ENCODE measurements around the gene DYNC2H1.

DYNC2H1 gene

DNA sequence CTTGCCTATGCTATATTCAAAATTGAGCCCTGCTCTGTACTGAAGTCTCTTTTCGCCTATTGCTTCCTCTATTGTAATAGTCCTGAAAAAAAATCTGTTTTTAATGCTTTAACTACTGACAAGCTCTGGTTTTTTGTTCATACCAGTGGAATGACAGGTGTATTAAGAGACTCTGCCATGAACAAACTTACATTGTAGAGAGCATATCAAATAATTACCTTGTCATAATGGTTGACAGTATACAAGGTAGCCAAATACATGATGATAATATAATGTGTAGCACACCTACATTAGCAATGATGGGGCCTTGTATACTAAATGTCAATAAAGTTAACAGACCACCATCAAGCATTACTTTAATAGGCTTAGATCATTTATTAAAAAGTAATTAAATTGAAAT lies 175.0 kb downstream of the DYNC2H1 start:
- Histone ChIP-seq H3K9ac (ENCODE audit: low read length) (no peak overlapping the region), H3K36me3 (replicated peaks; ENCODE audit: low read depth, low read length) (no peaks in the 10 kb centered on the region), H3K27me3 (ENCODE audit: low read depth, low read length) (no peaks in the 10 kb centered on the region), H3K4me1 (ENCODE audit: low read length) (no peaks in the 10 kb centered on the region), H3K4me3 (ENCODE audit: low read length) (no peak overlapping the region), H3K79me2 (ENCODE audit: low read length) (no peaks in the 10 kb centered on the region), H3K27ac (ENCODE audit: low read length) (no peak overlapping the region), H3K9me3 (ENCODE audit: insufficient read depth, low read length) (no peaks in the 10 kb centered on the region), H3K4me2 (ENCODE audit: low read length) (no peak overlapping the region), H4K20me1 (ENCODE audit: insufficient read depth, low read length) (no peaks in the 10 kb centered on the region), H2AFZ (ENCODE audit: low read depth, low read length) (no peak overlapping the region)
- TF ChIP-seq, protein P1, sequence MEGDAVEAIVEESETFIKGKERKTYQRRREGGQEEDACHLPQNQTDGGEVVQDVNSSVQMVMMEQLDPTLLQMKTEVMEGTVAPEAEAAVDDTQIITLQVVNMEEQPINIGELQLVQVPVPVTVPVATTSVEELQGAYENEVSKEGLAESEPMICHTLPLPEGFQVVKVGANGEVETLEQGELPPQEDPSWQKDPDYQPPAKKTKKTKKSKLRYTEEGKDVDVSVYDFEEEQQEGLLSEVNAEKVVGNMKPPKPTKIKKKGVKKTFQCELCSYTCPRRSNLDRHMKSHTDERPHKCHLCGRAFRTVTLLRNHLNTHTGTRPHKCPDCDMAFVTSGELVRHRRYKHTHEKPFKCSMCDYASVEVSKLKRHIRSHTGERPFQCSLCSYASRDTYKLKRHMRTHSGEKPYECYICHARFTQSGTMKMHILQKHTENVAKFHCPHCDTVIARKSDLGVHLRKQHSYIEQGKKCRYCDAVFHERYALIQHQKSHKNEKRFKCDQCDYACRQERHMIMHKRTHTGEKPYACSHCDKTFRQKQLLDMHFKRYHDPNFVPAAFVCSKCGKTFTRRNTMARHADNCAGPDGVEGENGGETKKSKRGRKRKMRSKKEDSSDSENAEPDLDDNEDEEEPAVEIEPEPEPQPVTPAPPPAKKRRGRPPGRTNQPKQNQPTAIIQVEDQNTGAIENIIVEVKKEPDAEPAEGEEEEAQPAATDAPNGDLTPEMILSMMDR (IDR thresholded peaks at IDR 0.05; ENCODE audit: low read depth, low read length), result no peak
- TF ChIP-seq EZH2phosphoT487 (IDR thresholded peaks at IDR 0.05; ENCODE audit: low read depth), result no peak

DNA sequence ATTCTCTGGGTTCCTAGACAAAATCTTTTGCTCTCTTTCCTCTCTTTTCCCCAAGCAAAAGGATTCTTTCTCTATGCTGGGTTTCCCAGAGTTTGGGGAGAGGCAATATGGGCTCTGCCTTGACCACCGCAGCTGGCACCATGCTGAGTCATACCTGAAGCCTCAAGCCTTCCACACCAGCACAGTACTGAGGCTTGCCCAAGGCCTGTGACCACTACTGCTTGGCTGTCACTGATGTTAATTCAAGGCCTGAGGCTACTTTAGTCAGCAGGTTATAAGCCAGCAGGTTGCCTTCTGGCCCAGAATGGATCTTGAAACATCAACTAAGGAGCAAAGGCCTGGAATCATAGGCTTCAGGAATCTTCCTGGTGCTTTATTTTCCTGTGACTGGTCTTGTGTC lies 185.3 kb downstream of the DYNC2H1 start:
- H3K9ac ChIP-seq (ENCODE audit: low read length), result no peak overlapping the region
- TF ChIP-seq, protein P1 (IDR thresholded peaks at IDR 0.05; ENCODE audit: low read depth, low read length), result no peak
- TF ChIP-seq EZH2phosphoT487 (IDR thresholded peaks at IDR 0.05; ENCODE audit: low read depth), result no peak
- H3K79me2 ChIP-seq (ENCODE audit: low read length), result no peaks in the 10 kb centered on the region
- H4K20me1 ChIP-seq (ENCODE audit: insufficient read depth, low read length), result no peaks in the 10 kb centered on the region
- no peak overlapping the region for H3K27ac ChIP-seq (ENCODE audit: low read length)
- H3K9me3 ChIP-seq (ENCODE audit: insufficient read depth, low read length), result no peaks in the 10 kb centered on the region
- H3K4me1 ChIP-seq (ENCODE audit: low read length), result no peaks in the 10 kb centered on the region
- no peak overlapping the region for H2AFZ ChIP-seq (ENCODE audit: low read depth, low read length)
- H3K36me3 ChIP-seq (replicated peaks; ENCODE audit: low read depth, low read length), result no peaks in the 10 kb centered on the region
- H3K27me3 ChIP-seq (ENCODE audit: low read depth, low read length), result no peaks in the 10 kb centered on the region
- H3K4me3 ChIP-seq (ENCODE audit: low read length), result no peak overlapping the region
- no peak overlapping the region for H3K4me2 ChIP-seq (ENCODE audit: low read length)

DNA sequence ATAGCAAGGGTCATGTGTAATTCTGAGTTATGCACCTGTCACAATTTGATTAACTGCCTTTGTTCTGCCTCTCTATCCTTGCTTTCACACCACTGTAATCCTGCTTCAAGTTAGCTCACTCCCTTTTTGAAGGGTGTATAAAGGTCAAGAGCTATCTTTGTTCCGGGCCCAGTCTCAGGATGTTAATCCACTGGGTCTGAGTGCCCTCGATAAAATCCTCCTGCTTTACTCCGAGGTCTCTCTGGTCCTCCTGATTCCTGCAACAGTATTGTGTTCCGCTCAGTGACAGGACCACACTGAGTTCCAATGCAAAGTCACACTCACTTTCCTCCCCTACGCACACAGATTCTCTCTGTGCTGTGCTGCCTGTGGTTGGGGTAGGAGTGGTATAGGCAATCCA lies 186.5 kb downstream of the DYNC2H1 start:
- Histone ChIP-seq H2AFZ (ENCODE audit: low read depth, low read length) (no peak overlapping the region), H3K27me3 (ENCODE audit: low read depth, low read length) (no peaks in the 10 kb centered on the region), H3K79me2 (ENCODE audit: low read length) (no peaks in the 10 kb centered on the region), H3K4me3 (ENCODE audit: low read length) (no peak overlapping the region), H3K36me3 (replicated peaks; ENCODE audit: low read depth, low read length) (no peaks in the 10 kb centered on the region), H3K4me2 (ENCODE audit: low read length) (no peak overlapping the region), H3K9me3 (ENCODE audit: insufficient read depth, low read length) (no peaks in the 10 kb centered on the region), H3K9ac (ENCODE audit: low read length) (no peak overlapping the region), H3K27ac (ENCODE audit: low read length) (no peak overlapping the region), H3K4me1 (ENCODE audit: low read length) (no peaks in the 10 kb centered on the region), H4K20me1 (ENCODE audit: insufficient read depth, low read length) (no peaks in the 10 kb centered on the region)
- TF ChIP-seq, protein P1 (IDR thresholded peaks at IDR 0.05; ENCODE audit: low read depth, low read length), result no peak
- TF ChIP-seq EZH2phosphoT487 (IDR thresholded peaks at IDR 0.05; ENCODE audit: low read depth), result no peak

DNA sequence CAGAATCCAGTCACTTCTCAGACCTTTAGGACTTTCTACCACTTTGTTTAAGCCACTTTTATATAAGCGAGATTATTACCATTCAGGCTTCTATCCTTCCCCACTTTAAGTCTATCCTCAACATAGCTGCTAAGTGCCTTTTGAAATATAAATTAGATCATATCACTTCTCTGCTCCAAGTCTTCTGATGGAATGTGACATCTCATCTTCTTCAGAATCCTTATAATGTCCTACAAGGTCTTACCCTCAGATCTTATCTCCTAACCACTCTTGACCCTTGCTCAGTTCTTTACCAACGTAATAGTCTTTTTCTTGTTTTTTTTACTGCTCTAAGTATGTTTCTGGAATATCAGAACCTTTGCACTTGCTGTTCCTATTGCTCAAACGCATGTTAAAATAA lies 188.7 kb downstream of the DYNC2H1 start:
- Histone ChIP-seq H3K9ac (ENCODE audit: low read length) (no peak overlapping the region), H3K9me3 (ENCODE audit: insufficient read depth, low read length) (no peaks in the 10 kb centered on the region), H3K4me3 (ENCODE audit: low read length) (no peak overlapping the region)

More for the DNA sequence above, 188.7 kb downstream of the DYNC2H1 start:
- H3K36me3 ChIP-seq (replicated peaks; ENCODE audit: low read depth, low read length), result no peaks in the 10 kb centered on the region
- H3K4me1 ChIP-seq (ENCODE audit: low read length), result no peaks in the 10 kb centered on the region
- no peak overlapping the region for H2AFZ ChIP-seq (ENCODE audit: low read depth, low read length)
- H3K79me2 ChIP-seq (ENCODE audit: low read length), result no peaks in the 10 kb centered on the region
- no peaks in the 10 kb centered on the region for H4K20me1 ChIP-seq (ENCODE audit: insufficient read depth, low read length)
- no peaks in the 10 kb centered on the region for H3K27me3 ChIP-seq (ENCODE audit: low read depth, low read length)
- no peak overlapping the region for H3K4me2 ChIP-seq (ENCODE audit: low read length)
- no peak overlapping the region for H3K27ac ChIP-seq (ENCODE audit: low read length)
- TF ChIP-seq, protein P1 (IDR thresholded peaks at IDR 0.05; ENCODE audit: low read depth, low read length), result no peak
- no peak for TF ChIP-seq EZH2phosphoT487 (IDR thresholded peaks at IDR 0.05; ENCODE audit: low read depth)
